ENCODE data around the gene SEC16A. TPM values are rescaled to one million over a fixed set of nuclear protein-coding genes. Genes with fewer than 3 reads are reported as not detected.

SEC16A gene
- polyA plus RNA-seq, 3 donors, result 63.2 to 66.9 (median 63.5) TPM

- no peak for DNase-seq (ENCODE audit: extremely low read depth in 1 of 11, low read depth in 9 of 11, low spot score in 4 of 11)
Measured at GRCh38 chr9:136494012-136494411, 11.2 kb upstream of the SEC16A start.

- DNase-seq (ENCODE audit: extremely low read depth in 1 of 11, low read depth in 9 of 11, low spot score in 4 of 11), result no peak
Measured at GRCh38 chr9:136493567-136493971, 10.7 kb upstream of the SEC16A start.

- DNase-seq (ENCODE audit: extremely low read depth in 1 of 11, low read depth in 9 of 11, low spot score in 4 of 11), result no peak
Measured at GRCh38 chr9:136492978-136493522, 10.2 kb upstream of the SEC16A start.

- no peak for DNase-seq (ENCODE audit: extremely low read depth in 1 of 11, low read depth in 9 of 11, low spot score in 4 of 11)
Measured at GRCh38 chr9:136489731-136490130, 6.9 kb upstream of the SEC16A start.

GRCh38 chr9:136488247-136489214 lies 5.7 kb upstream of the SEC16A start:
- peak in 2 of 11 donors; percentile 30 to 38 for DNase-seq (ENCODE audit: extremely low read depth in 1 of 11, low read depth in 9 of 11, low spot score in 4 of 11)

- DNase-seq (ENCODE audit: extremely low read depth in 1 of 11, low read depth in 9 of 11, low spot score in 4 of 11), result no peak
Measured at GRCh38 chr9:136487672-136488071, 4.8 kb upstream of the SEC16A start.

GRCh38 chr9:136486823-136487620 lies 4.2 kb upstream of the SEC16A start:
- DNase-seq (ENCODE audit: extremely low read depth in 1 of 11, low read depth in 9 of 11, low spot score in 4 of 11), result no peak

- DNase-seq (ENCODE audit: extremely low read depth in 1 of 11, low read depth in 9 of 11, low spot score in 4 of 11), result no peak
Measured at GRCh38 chr9:136486131-136486530, 3.3 kb upstream of the SEC16A start.

- DNase-seq (ENCODE audit: extremely low read depth in 1 of 11, low read depth in 9 of 11, low spot score in 4 of 11), result peak in 10 of 11 donors; percentile 49 to 80 (median 66)
Measured at GRCh38 chr9:136485049-136486045, 2.5 kb upstream of the SEC16A start.

- DNase-seq (ENCODE audit: extremely low read depth in 1 of 11, low read depth in 9 of 11, low spot score in 4 of 11), result no peak
Measured at GRCh38 chr9:136484153-136485048, 1.6 kb upstream of the SEC16A start.

- DNase-seq (ENCODE audit: extremely low read depth in 1 of 11, low read depth in 9 of 11, low spot score in 4 of 11), result peak; percentile 74 to 91 (median 87)
Measured at GRCh38 chr9:136483589-136484152, 831 bp upstream of the SEC16A start.

- DNase-seq (ENCODE audit: extremely low read depth in 1 of 11, low read depth in 9 of 11, low spot score in 4 of 11), result peak in 1 of 11 donors; percentile 26
Measured at GRCh38 chr9:136482046-136482792, 621 bp downstream of the SEC16A start.

- DNase-seq (ENCODE audit: extremely low read depth in 1 of 11, low read depth in 9 of 11, low spot score in 4 of 11), result no peak
Measured at GRCh38 chr9:136481558-136481957, 1.3 kb downstream of the SEC16A start.

GRCh38 chr9:136476369-136477150 lies 6.3 kb downstream of the SEC16A start:
- no peak for DNase-seq (ENCODE audit: extremely low read depth in 1 of 11, low read depth in 9 of 11, low spot score in 4 of 11)

GRCh38 chr9:136474974-136475865 lies 7.6 kb downstream of the SEC16A start:
- DNase-seq (ENCODE audit: extremely low read depth in 1 of 11, low read depth in 9 of 11, low spot score in 4 of 11), result no peak
